ENCODE measurements around the gene ZCCHC10.
A peak's percentile ranks its signal among the peaks of the same experiment; 100 is the strongest.
"Not testable (repeated sequence)": the region's sequence is repeated elsewhere in the genome, so short reads cannot be mapped to it uniquely, and the experiment has no call there.

Gene ZCCHC10

DNA sequence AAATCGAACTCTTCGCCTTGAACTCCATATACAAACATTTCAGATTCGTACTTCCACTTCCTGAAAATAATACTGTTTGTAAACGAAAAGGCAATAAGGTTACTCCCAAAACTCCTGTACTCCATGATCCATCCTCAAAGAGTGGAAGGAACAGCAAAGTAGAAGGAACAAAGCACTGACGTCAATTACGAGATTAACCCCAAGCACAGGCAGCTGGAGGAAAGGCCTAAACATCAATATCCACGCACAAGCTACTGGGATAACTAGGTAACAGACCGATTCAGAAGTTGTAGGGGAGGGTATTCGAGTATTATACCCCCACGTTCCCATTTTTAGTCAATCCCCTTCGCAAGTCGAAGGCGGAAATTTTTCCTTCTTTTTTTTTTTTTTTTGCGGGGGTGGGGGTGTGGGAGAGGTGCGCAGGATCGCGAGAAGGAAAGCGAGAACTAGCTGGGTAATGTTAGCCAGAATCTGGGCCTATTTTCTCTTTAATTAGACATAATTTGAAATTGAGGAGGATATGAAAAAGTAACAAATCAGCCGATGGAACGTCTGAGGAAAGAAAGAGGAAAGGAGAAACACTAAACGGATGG, 63.8 kb downstream of the ZCCHC10 start:
- peak; percentile 35 for DNase-seq (ENCODE audit: extremely low read depth, low read depth)
- TF ChIP-seq CTCF (IDR thresholded peaks at IDR 0.05; ENCODE audit: low read depth, low read length, missing control alignments) = no peak
- peak overlapping the region; percentile 48 for H3K4me3 ChIP-seq (replicated peaks; ENCODE audit: low read depth, low read length)

DNA sequence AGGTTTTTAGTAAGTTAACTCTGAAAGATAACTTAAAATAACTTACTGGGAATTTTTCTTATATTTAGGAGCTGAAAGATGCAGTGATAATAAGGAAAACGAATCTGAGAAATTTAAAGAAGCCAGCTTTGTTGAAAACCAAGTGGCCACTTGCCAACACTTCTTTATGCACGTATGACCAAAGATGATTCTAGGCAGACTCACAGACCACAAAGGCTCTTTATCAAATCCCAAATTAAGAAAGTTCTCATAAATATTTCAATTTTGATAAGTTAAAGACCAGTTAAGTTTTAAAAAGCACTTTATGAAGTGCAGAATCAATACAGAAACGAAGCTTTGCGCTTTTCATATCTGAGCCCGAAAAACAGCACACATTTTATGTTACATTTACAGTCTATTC, 64.5 kb downstream of the ZCCHC10 start:
- peak overlapping the region; percentile 48 for H3K4me3 ChIP-seq (replicated peaks; ENCODE audit: low read depth, low read length)
- no peak for TF ChIP-seq CTCF (IDR thresholded peaks at IDR 0.05; ENCODE audit: low read depth, low read length, missing control alignments)
- DNase-seq (ENCODE audit: extremely low read depth, low read depth) = no peak

GRCh38 chr5:132961123-132961815, 65.1 kb downstream of the ZCCHC10 start:
- H3K4me3 ChIP-seq (replicated peaks; ENCODE audit: low read depth, low read length) = peak overlapping the region; percentile 48
- not testable (repeated sequence) for DNase-seq (ENCODE audit: extremely low read depth, low read depth)

GRCh38 chr5:132956166-132956799, 70.1 kb downstream of the ZCCHC10 start:
- DNase-seq (ENCODE audit: extremely low read depth, low read depth); H3K4me3 ChIP-seq (replicated peaks; ENCODE audit: low read depth, low read length): not testable (repeated sequence)

DNA sequence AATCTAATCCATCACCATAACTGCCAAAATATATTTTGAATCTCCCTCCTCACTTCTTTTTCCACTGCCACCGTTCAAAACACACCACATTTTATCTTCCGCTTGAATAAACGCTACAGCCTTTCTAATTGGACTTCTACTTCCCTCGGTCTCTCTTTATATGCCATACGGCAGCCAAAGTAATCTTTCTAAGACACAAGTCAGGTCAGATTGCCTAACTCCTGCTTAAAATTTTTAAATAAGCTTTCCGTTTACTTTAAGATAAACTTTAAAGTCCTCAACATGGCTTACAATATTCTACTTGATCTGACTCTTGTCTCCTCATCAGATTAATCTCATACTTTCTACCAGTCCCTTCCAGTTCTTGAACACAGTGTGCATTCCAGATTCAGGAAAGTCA, 72.6 kb downstream of the ZCCHC10 start:
- H3K4me3 ChIP-seq (replicated peaks; ENCODE audit: low read depth, low read length) = no peak overlapping the region
- no peak for TF ChIP-seq CTCF (IDR thresholded peaks at IDR 0.05; ENCODE audit: low read depth, low read length, missing control alignments)
- no peak for DNase-seq (ENCODE audit: extremely low read depth, low read depth)

DNA sequence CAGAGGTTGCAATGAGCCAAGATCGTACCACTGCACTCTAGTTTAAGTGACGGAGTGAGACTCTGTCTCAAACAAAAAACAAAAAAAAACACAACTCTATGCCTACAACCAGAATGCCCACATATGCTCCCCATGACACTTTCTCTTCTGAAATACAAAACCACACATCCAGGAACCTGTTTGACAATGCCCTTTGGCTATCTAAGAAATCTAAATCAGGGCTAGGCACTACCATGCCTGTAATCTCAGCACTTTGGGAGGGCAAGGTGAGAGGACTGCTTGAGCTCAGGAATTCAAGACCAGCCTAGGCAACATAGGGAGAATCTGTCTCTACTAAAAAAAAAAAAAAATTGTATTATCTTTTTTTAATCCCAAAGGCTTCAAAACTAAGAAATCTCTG, 73.5 kb downstream of the ZCCHC10 start:
- no peak overlapping the region for H3K4me3 ChIP-seq (replicated peaks; ENCODE audit: low read depth, low read length)
- TF ChIP-seq CTCF (IDR thresholded peaks at IDR 0.05; ENCODE audit: low read depth, low read length, missing control alignments) = no peak

GRCh38 chr5:132951897-132952296, 74.5 kb downstream of the ZCCHC10 start:
- TF ChIP-seq CTCF (IDR thresholded peaks at IDR 0.05; ENCODE audit: low read depth, low read length, missing control alignments) = no peak
- no peak for DNase-seq (ENCODE audit: extremely low read depth, low read depth)

More for the DNA sequence above, 73.5 kb downstream of the ZCCHC10 start:
- DNase-seq (ENCODE audit: extremely low read depth, low read depth) = no peak

More at GRCh38 chr5:132951897-132952296, 74.5 kb downstream of the ZCCHC10 start:
- H3K4me3 ChIP-seq (replicated peaks; ENCODE audit: low read depth, low read length) = no peak overlapping the region

Measured in HFF-Myc (cell line).